Left lung (tissue), 10 donors: ENCODE data around the gene TIPARP. TPM values are rescaled to one million over a fixed set of nuclear protein-coding genes. Genes with fewer than 3 reads are reported as not detected.

ENCODE experiments used
- ATAC-seq: fragments of 200-7000 bp; cut with Tn5 transposase; one replicate; pipeline ENCODE4 v1.9.1; 2020; ENCODE audit warnings: moderate library complexity
- DNase-seq, 4 donors: peaks; one replicate each; pipeline ENCODE4 v3.0.0-alpha.2; 2013 to 2020
- H3K27ac ChIP-seq, 2 donors: fragments of 200-600 bp; sonication (generic) in 1 of 2; one replicate each; pipeline versions ENCODE4 v1.5.0 to v1.8.0; 2020 to 2021
- H3K27me3 ChIP-seq, 2 donors: fragments of 200-600 bp; sonication (generic) in 1 of 2; one replicate each; pipeline versions ENCODE4 v1.5.0 to v1.8.0; 2020 to 2021
- H3K36me3 ChIP-seq, 2 donors: fragments of 200-600 bp; sonication (generic) in 1 of 2; one replicate each; pipeline versions ENCODE4 v1.5.0 to v1.8.0; 2020 to 2021
- H3K4me1 ChIP-seq, 2 donors: fragments of 200-600 bp; one replicate each; pipeline ENCODE4 v1.8.0; 2021
- H3K4me3 ChIP-seq, 2 donors: fragments of 200-600 bp; sonication (generic) in 1 of 2; one replicate each; pipeline versions ENCODE4 v1.5.0 to v1.8.0; 2020 to 2021; ENCODE audit warnings: mild to moderate bottlenecking in 1 of 2
- H3K9me3 ChIP-seq, 2 donors: fragments of 200-600 bp; sonication (generic) in 1 of 2; one replicate each; pipeline versions ENCODE4 v1.5.0 to v1.8.0; 2020 to 2021
- intact Hi-C, 2 donors: fragments of 100-400 bp; cut with DNase I; formaldehyde crosslinking; loops; one replicate each; pipeline versions ENCODE4 v1.11.2 to v1.14.2; 2022
- polyA plus RNA-seq, 6 donors: library from polyadenylated mRNA; unstranded; fragments of 120-200 nt; gene quantifications; one replicate each; pipeline ENCODE4 v1.2.1, GENCODE V29; 2013; ENCODE audit not compliant: insufficient read length in 6 of 6
- total RNA-seq, 2 donors: library from RNA; stranded (reverse); fragmentation: NEBNext Ultra II Directional; extraction: Animal tissue kit (Norgen Biotek cat#: 25700); gene quantifications; one replicate each; pipeline ENCODE4 v1.2.1, GENCODE V29; 2021
- TF ChIP-seq, protein P1 (sequence below), 2 donors: fragments of 200-600 bp; sonication (generic) in 1 of 2; IDR thresholded peaks; one replicate each; pipeline versions ENCODE4 v1.5.0 to v1.8.0; 2021; ENCODE audit warnings: antibody characterized with exemption in 2 of 2
- donor health status: DM: no; HTN: yes; CAD: no.
- donor health status: DM: no; HTN: no; CAD: no.

The TIPARP gene
- total and polyA plus RNA-seq, 8 donors, result 21.0 to 49.5 (median 28.1) TPM

DNA sequence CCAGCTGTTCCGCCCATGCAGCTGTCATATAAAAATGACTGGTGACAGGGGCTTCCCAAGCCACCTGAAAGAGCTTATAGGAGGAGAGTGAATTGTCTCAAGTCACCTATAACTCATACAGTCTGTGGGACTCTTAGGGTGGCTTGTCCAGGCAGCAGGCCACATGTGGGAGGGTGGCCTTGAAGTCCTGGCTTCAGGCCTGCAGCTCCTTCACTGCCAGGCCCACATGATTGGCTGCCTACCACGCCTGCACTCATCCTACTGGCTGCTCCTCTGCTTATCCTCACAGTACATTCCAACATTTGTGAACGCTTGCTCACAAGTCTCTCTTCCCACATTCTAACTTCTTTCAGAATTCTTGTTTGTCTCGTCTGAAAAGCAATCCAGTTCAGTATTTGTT lies 41.1 kb upstream of the TIPARP start:
- ATAC-seq (peak; percentile 68), DNase-seq (peak in 1 of 4 donors; percentile 64)
- Histone ChIP-seq H3K27ac (peak overlapping the region; percentile 35 to 37), H3K27me3 (no peaks in the 10 kb centered on the region), H3K4me1 (peaks cover 5 to 9% of the 10 kb centered on the region in 2 donors), H3K4me3 (no peak overlapping the region), H3K36me3 (no peaks in the 10 kb centered on the region), H3K9me3 (no peaks in the 10 kb centered on the region)
- TF ChIP-seq, protein P1, sequence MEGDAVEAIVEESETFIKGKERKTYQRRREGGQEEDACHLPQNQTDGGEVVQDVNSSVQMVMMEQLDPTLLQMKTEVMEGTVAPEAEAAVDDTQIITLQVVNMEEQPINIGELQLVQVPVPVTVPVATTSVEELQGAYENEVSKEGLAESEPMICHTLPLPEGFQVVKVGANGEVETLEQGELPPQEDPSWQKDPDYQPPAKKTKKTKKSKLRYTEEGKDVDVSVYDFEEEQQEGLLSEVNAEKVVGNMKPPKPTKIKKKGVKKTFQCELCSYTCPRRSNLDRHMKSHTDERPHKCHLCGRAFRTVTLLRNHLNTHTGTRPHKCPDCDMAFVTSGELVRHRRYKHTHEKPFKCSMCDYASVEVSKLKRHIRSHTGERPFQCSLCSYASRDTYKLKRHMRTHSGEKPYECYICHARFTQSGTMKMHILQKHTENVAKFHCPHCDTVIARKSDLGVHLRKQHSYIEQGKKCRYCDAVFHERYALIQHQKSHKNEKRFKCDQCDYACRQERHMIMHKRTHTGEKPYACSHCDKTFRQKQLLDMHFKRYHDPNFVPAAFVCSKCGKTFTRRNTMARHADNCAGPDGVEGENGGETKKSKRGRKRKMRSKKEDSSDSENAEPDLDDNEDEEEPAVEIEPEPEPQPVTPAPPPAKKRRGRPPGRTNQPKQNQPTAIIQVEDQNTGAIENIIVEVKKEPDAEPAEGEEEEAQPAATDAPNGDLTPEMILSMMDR (IDR thresholded peaks at IDR 0.05), result no peak
- intact Hi-C loops, result no loop called here

DNA sequence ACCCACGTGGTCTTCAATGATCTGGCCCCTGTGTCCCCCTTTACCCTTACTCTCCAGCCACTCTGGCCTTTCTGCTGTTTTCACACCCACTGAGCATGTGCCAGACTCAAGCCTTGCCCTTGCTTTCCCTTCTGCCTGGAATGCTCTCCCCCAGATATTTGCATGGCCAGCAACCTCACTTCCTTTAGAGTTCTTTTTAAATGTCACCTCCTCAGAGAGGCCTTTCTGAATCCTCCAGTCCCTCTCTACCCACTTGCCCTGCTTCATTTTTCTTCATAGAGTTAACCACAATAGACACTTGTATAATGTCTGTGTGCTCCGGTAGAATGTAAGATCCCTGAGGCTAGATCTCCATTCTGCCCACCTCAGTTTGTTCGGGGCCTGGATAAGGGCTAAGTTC lies 39.4 kb upstream of the TIPARP start:
- Histone ChIP-seq H3K27me3 (no peaks in the 10 kb centered on the region), H3K4me1 (peaks cover 2 to 5% of the 10 kb centered on the region in 2 donors), H3K9me3 (no peaks in the 10 kb centered on the region), H3K27ac (no peak overlapping the region), H3K36me3 (no peaks in the 10 kb centered on the region), H3K4me3 (no peak overlapping the region)
- DNase-seq (no peak), ATAC-seq (no peak)
- intact Hi-C loops, result no loop called here
- TF ChIP-seq, protein P1 (IDR thresholded peaks at IDR 0.05), result no peak

DNA sequence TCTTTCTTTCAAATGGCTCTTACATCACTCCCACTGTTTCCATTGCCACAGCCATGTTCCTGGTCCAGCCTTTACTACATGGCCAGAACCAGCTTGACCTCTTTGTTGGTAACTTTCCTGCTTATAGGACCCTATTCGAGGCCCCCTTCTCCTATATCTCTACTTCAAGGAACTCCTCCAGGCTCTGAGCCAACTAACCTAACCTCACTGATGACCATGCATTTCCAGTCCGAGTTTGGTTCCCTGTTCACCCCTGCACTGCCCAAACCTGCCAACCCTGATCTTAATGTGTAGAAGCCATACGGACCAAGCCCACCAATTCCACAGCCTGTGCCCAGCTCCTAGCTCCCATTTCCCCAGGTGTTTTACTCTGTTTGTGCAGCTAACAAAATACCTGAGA lies 38.4 kb upstream of the TIPARP start:
- H3K27me3 ChIP-seq, result no peaks in the 10 kb centered on the region
- no peak overlapping the region for H3K4me3 ChIP-seq
- intact Hi-C loops, result no loop called here
- no peak overlapping the region for H3K27ac ChIP-seq
- ATAC-seq (no peak), DNase-seq (no peak)
- no peaks in the 10 kb centered on the region for H3K9me3 ChIP-seq
- peaks cover 2 to 5% of the 10 kb centered on the region in 2 donors for H3K4me1 ChIP-seq
- no peaks in the 10 kb centered on the region for H3K36me3 ChIP-seq
- TF ChIP-seq, protein P1 (IDR thresholded peaks at IDR 0.05), result no peak

DNA sequence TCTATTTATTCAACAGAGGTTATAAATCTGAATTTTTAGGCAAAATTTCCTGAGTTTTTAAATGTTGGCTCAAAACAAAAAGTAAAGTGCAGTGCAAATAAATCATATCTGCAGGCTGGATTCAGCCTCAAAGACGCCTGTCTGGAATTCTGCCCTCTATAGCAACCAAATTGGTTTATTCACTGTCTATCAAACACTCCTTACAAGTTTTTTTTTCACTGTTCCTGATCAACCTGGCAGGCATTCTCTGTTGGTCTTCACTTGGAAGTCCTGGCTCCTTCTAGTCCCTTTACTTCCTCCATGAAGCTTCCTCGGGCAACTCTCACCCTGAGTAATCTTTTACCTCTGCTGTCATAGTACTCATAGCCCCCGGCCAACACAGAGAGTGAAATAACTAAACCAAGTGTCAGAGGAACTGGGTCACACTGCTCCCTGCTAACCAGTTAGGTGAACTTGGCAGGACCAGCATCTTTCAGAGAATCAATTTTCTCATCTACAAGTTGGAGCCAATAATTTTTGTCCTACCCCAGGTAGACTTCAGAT lies 36.8 kb upstream of the TIPARP start:
- ATAC-seq, result peak; percentile 8
- TF ChIP-seq, protein P1 (IDR thresholded peaks at IDR 0.05), result no peak
- Histone ChIP-seq H3K36me3 (no peaks in the 10 kb centered on the region), H3K27me3 (no peaks in the 10 kb centered on the region), H3K4me3 (no peak overlapping the region), H3K9me3 (no peaks in the 10 kb centered on the region), H3K27ac (no peak overlapping the region), H3K4me1 (peaks cover 2 to 5% of the 10 kb centered on the region in 2 donors)
- no peak for DNase-seq
- intact Hi-C loops, result no loop called here

DNA sequence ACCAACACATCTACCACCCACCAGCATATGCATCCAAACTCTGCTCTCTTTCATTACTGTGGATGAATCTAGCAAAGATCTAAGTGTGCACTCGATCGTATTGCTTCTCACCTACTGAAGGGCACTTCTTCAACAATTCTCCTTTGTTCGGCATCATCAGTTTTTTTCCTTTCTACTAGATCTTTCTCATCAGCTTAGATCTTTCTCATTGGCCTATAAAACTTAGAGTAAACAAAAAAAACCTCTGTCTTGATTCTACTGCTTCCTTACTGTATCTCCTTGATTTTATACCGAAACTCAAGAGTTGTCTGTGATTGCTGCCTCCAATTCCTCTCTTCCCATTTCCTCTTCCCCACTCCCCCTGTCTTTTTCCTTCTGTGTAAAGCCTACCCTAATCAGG lies 36.1 kb upstream of the TIPARP start:
- TF ChIP-seq, protein P1 (IDR thresholded peaks at IDR 0.05), result no peak
- no peak overlapping the region for H3K4me3 ChIP-seq
- DNase-seq (no peak), ATAC-seq (no peak)
- H3K9me3 ChIP-seq, result no peaks in the 10 kb centered on the region
- no peak overlapping the region for H3K27ac ChIP-seq
- H3K36me3 ChIP-seq, result no peaks in the 10 kb centered on the region
- no peaks in the 10 kb centered on the region for H3K27me3 ChIP-seq
- peaks cover 2 to 12% of the 10 kb centered on the region in 2 donors for H3K4me1 ChIP-seq
- intact Hi-C loops, result no loop called here
